Pancreas (tissue), 10 donors: Measurements from ENCODE around the gene MYH9. TPM values are rescaled to one million over a fixed set of nuclear protein-coding genes. Genes with fewer than 3 reads are reported as not detected.

Experiments
- ATAC-seq, 4 donors: fragments of 200-7000 bp; cut with Tn5 transposase; one replicate each; pipeline versions ENCODE4 v1.8.0 to v1.9.1; 2020; ENCODE audit warnings: mild to moderate bottlenecking in 4 of 4, moderate library complexity in 4 of 4
- DNase-seq, 6 donors: peaks; one replicate each; pipeline ENCODE4 v3.0.0-alpha.2; 2020
- FAIRE-seq: peaks from 2 replicates; lab custom pipeline; 2012; peaks lifted over from hg19 to GRCh38; lab: Jason Lieb, UNC
- H3K27ac ChIP-seq, 4 donors: fragments of 200-600 bp; sonication (generic); 1 replicate in 3 of 4; 2 replicates in 1 of 4; pipeline versions ENCODE4 v1.5.0 to v1.8.0; 2020
- H3K27me3 ChIP-seq, 4 donors: fragments of 200-600 bp; one replicate each; pipeline ENCODE4 v1.8.0; 2021
- H3K36me3 ChIP-seq, 3 donors: fragments of 200-600 bp; sonication (generic) in 1 of 3; one replicate each; pipeline versions ENCODE4 v1.5.0 to v1.8.0; 2020 to 2021
- H3K4me1 ChIP-seq, 3 donors: fragments of 200-600 bp; one replicate each; pipeline ENCODE4 v1.8.0; 2021
- H3K4me3 ChIP-seq, 4 donors: fragments of 200-600 bp; sonication (generic) in 2 of 4; one replicate each; pipeline versions ENCODE4 v1.5.0 to v1.8.0; 2020 to 2021
- H3K9me3 ChIP-seq, 4 donors: fragments of 200-600 bp; one replicate each; pipeline ENCODE4 v1.8.0; 2021
- WGBS, 2 donors: extraction: QIAGEN DNeasy Blood & Tissue Kit; methylation state at CpG; one replicate each; pipeline ENCODE4 v1.1.7; 2013; 5-methylcytosine and 5-hydroxymethylcytosine counted together
- intact Hi-C, 3 donors: fragments of 100-400 bp; cut with DNase I; formaldehyde crosslinking; loops; one replicate each; pipeline versions ENCODE4 v1.11.1 to v1.14.2; 2022
- polyA plus RNA-seq, 2 donors: library from polyadenylated mRNA; stranded (reverse); fragments of 200-250 nt; gene quantifications; one replicate each; pipeline ENCODE4 v1.2.3, GENCODE V29; 2013
- total RNA-seq, 6 donors: library from RNA; stranded (reverse); fragmentation: NEBNext Ultra II Directional in 4 of 6; extraction: Animal tissue kit (Norgen Biotek cat#: 25700) in 4 of 6; gene quantifications; one replicate each; pipeline versions ENCODE4 v1.2.1 to v1.2.4, GENCODE V29; 2021 to 2023
- TF ChIP-seq, protein P1 (sequence below), 4 donors: fragments of 200-600 bp; sonication (generic) in 3 of 4; IDR thresholded peaks; one replicate each; pipeline versions ENCODE4 v1.5.0 to v1.8.0; 2021; ENCODE audit warnings: antibody characterized with exemption in 4 of 4
- donor health status: healthy with polysubstance abuse.
- donor health status: DM: no; HTN: no; CAD: no; lungs with moderate emphysema.
- donor health status: DM: no; HTN: no; CAD: no.
- donor health status: control.
- donor health status: control.
- donor health status: Bipolar disorder and iron deficiency.
- donor health status: DM: yes; HTN: yes; CAD: no.
- donor health status: DM: no; HTN: no; CAD: no.
- donor health status: DM: no; HTN: no; CAD: no.
- donor health status: DM: yes; HTN: yes; CAD: no.

MYH9 gene
- total and polyA plus RNA-seq, 8 donors: 80.9 to 554 (median 376) TPM

DNA sequence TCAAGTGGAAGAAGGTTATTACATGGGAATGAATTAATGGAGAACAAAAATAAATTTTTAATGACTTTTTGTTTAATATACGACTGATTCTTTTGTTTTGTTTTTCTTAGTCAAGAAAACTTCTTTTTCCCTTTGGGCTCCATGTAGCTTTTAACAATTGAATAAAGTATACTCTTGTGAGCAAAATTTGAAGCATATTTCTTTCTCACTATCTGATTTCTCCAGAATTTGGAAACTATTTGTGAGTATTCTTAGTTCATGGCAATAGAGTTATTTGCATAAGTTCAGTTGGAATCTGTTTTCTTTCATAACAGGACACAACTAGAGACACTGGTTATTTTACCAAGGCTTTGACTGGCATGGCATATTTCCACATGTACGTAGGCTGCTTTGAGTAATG lies 138.6 kb downstream of the MYH9 start:
- Histone ChIP-seq H3K4me1 (no peaks in the 10 kb centered on the region), H3K9me3 (no peaks in the 10 kb centered on the region), H3K27ac (no peak overlapping the region), H3K36me3 (no peaks in the 10 kb centered on the region), H3K27me3 (no peaks in the 10 kb centered on the region), H3K4me3 (no peak overlapping the region)
- TF ChIP-seq, protein P1, sequence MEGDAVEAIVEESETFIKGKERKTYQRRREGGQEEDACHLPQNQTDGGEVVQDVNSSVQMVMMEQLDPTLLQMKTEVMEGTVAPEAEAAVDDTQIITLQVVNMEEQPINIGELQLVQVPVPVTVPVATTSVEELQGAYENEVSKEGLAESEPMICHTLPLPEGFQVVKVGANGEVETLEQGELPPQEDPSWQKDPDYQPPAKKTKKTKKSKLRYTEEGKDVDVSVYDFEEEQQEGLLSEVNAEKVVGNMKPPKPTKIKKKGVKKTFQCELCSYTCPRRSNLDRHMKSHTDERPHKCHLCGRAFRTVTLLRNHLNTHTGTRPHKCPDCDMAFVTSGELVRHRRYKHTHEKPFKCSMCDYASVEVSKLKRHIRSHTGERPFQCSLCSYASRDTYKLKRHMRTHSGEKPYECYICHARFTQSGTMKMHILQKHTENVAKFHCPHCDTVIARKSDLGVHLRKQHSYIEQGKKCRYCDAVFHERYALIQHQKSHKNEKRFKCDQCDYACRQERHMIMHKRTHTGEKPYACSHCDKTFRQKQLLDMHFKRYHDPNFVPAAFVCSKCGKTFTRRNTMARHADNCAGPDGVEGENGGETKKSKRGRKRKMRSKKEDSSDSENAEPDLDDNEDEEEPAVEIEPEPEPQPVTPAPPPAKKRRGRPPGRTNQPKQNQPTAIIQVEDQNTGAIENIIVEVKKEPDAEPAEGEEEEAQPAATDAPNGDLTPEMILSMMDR (IDR thresholded peaks at IDR 0.05): no peak
- intact Hi-C loops: no loop called here
- ATAC-seq (no peak), DNase-seq (no peak), FAIRE-seq (no peak)
- WGBS, 2 donors: 85 to 93% methylated on average over 2 of the region's 2 CpGs

DNA sequence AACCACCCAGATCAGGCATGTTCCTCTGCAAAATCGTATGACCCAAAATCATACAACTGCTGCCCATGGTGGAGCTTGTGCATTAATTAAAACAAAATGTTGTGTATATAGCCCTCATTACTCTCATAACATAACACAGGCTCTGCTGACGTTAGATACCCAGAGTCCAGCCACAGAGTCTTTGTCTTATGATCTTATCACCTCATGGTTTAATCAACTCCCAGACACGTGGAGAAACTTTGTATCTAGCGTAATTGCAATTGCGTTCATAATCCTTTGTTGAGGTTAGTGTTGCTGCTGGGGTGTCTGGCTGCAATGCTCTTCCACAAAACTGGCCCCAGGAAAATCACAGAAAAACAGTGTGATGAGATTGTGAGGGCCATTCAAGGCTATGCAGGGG lies 139.8 kb downstream of the MYH9 start:
- no peak for ATAC-seq
- H3K27me3 ChIP-seq: no peaks in the 10 kb centered on the region
- 69 to 73% methylated on average over 5 of the region's 5 CpGs for WGBS, 2 donors
- no peak for FAIRE-seq
- no peak for DNase-seq
- H3K4me1 ChIP-seq: no peaks in the 10 kb centered on the region
- TF ChIP-seq, protein P1 (IDR thresholded peaks at IDR 0.05): no peak
- intact Hi-C loops: no loop called here
- H3K4me3 ChIP-seq: no peak overlapping the region
- H3K36me3 ChIP-seq: no peaks in the 10 kb centered on the region
- no peaks in the 10 kb centered on the region for H3K9me3 ChIP-seq
- no peak overlapping the region for H3K27ac ChIP-seq

DNA sequence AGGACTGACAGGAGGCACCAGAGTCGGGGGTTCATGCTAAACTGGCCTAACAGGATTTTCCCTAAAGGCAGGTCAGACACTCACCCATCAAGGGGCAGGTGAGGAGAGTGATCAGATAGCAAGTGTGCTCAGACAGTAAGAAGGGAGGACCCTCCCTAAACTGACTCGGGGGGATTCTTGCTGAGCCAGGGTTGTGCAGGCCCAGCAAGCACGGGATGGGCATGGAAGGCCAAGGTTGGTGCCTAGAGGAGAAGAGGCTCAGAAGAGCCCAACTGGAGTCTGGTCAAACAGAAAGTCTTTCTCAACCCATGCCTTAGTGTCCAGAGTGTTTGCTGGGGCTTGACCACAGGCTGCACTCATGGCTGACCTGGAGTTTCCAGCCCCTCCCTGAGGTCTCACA lies 141.0 kb downstream of the MYH9 start:
- no peak for FAIRE-seq

DNA sequence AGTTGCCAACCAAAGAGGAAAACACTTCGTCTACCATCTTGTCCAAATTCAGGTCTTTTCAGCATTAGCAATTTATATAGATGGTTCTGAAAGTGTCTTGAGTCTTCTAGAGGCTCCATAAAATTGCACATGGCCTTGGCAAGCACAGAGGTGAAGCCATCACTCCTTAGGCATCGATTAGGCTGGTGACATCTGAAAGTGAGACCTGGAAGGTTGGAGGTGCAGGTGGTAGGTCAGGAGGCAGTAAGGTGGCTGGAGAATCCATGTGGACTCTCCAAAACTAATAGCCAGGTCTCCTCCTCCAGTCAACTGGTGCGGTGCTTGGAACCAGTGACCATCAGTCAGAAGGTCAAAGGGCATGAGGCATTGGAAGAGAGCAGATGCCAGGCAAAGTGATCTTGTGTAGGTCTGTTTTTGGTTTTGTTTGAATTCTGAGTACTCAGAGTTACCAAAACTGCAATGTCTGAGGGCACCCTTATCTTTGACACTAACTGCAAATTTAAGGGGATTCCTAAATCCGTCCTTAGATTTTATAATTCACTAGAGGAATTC lies 141.9 kb downstream of the MYH9 start:
- intact Hi-C loops: no loop called here
- FAIRE-seq (no peak), DNase-seq (no peak), ATAC-seq (no peak)
- Histone ChIP-seq H3K4me1 (no peaks in the 10 kb centered on the region), H3K27me3 (no peaks in the 10 kb centered on the region), H3K36me3 (no peaks in the 10 kb centered on the region), H3K9me3 (no peaks in the 10 kb centered on the region), H3K4me3 (no peak overlapping the region), H3K27ac (no peak overlapping the region)
- 56 to 63% methylated on average over 4 of the region's 4 CpGs for WGBS, 2 donors
- TF ChIP-seq, protein P1 (IDR thresholded peaks at IDR 0.05): no peak

More for the DNA sequence above, 141.0 kb downstream of the MYH9 start:
- Histone ChIP-seq H3K4me3 (no peak overlapping the region), H3K4me1 (no peaks in the 10 kb centered on the region), H3K9me3 (no peaks in the 10 kb centered on the region), H3K27me3 (no peaks in the 10 kb centered on the region), H3K27ac (no peak overlapping the region), H3K36me3 (no peaks in the 10 kb centered on the region)
- intact Hi-C loops: no loop called here
- TF ChIP-seq, protein P1 (IDR thresholded peaks at IDR 0.05): no peak
- no peak for DNase-seq
- whole genome bisulfite sequencing, 2 donors: 59 to 63% methylated on average over 3 of the region's 3 CpGs
- no peak for ATAC-seq

DNA sequence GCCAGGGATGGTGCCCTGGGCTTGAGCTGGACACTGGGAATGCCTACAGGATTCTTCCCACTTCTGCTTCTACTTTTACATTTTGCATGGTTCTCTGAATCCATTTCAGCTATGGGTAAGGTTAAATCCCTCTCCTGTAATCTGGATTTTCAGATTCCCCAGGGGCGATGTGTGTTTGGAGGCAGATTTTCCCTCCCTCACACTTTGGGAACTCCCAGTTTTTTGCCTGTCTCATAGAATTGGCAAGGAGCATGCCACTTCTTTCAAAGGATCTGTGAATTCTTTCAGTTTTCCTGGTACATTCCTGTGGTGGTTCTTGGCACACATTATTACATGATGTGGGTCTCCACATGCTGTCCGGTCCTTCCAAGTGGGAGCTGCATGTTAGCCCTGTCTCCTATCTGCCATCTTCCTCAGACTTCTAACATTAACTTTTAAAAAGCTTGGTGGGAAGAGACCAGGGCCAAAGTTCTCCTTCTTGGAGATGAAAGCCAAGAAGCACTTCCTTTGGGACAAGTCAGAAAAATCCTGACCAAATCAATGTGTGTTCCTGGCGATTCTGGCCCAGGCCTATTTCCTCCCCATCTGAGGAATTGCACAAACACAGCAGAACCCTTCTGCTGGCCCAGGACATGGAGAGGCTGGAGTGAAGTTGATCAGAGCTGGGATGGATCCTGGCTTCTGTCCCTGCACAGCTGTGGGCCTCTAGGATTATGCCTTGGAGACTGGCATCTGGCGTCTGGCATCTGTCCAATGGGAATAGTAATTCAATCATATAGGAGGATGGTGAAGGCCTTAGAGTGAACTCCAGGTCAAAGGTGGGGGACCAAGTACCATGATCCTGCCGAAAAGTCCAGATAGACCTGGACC lies 143.0 kb downstream of the MYH9 start:
- no peaks in the 10 kb centered on the region for H3K9me3 ChIP-seq
- ATAC-seq (peak in 3 of 4 donors; percentile 12 to 39 (median 20)), FAIRE-seq (no peak), DNase-seq (no peak)
- no peaks in the 10 kb centered on the region for H3K27me3 ChIP-seq
- no peaks in the 10 kb centered on the region for H3K36me3 ChIP-seq
- TF ChIP-seq, protein P1 (IDR thresholded peaks at IDR 0.05): no peak
- WGBS, 2 donors: 79 to 92% methylated on average over 5 of the region's 5 CpGs
- H3K27ac ChIP-seq: no peak overlapping the region
- no peak overlapping the region for H3K4me3 ChIP-seq
- no peaks in the 10 kb centered on the region for H3K4me1 ChIP-seq
- intact Hi-C loops: no loop called here
